ENCODE results near the gene ANXA11. TPM values are rescaled to one million over a fixed set of nuclear protein-coding genes. Genes with fewer than 3 reads are reported as not detected.

ANXA11 gene
- total and polyA plus RNA-seq, 2 of the 4 experiments (the other 2 are of a cell fraction), result 39.4 to 109 TPM

DNA sequence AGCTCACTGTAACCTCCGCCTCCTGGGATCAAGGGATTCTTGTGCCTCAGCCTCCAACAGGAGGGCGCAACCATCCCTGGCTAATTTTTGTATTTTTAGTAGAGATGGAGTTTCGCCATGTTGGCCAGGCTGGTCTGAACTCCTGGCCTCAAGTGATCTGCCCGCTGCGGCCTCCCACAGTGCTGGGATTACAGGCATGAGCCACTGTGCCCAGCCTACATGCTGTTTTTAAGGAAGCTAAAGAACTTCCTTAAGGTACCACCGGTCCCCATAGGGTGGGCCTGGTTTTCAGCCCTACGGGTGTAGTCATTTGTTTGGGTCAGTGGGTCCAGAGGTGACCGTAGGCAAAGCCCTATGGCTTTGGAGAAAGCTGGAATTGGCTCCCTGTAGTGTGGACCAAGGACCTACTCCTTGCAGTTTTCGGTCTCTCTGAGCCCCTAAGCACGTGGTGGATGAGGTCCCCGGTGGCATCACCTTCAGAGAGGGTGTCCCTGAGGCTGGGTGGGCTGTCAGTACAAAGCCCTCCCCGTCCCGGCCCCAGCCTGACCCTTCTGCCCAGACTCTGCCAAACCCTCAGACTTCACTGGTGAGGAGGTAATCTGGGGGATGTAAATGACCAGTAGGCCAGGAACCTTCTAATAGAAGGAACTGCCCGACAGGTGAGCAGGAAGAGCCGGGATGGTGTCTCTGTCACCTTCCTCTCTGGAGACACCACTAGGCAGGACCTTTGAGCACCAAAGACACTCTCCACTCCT is 30.5 kb downstream of the ANXA11 start:
- Histone ChIP-seq H3K23ac (ENCODE audit: low read depth, low read length) (no peak overlapping the region), H4K91ac (ENCODE audit: insufficient read depth, low read depth, low read length) (no peak overlapping the region), H3K27ac (ENCODE audit: insufficient read depth, low read length) (no peak overlapping the region), H2BK5ac (ENCODE audit: low read depth, low read length, poor library complexity, severe bottlenecking) (no peak overlapping the region), H2BK15ac (ENCODE audit: low read depth, low read length) (no peak overlapping the region), H4K5ac (ENCODE audit: low read depth, low read length) (no peak overlapping the region), H4K8ac (ENCODE audit: low read depth in 2 of 2, low read length in 2 of 2) (no peak overlapping the region), H2AK5ac (ENCODE audit: low read depth, low read length) (no peak overlapping the region), H3K9me3 (ENCODE audit: control insufficient read depth, insufficient read depth, low read length) (no peaks in the 10 kb centered on the region), H3K56ac (ENCODE audit: extremely low read depth, insufficient read depth, low read length) (no peak overlapping the region), H3K4me3 (ENCODE audit: insufficient read depth, low read depth, low read length) (no peak overlapping the region), H3K9me1 (ENCODE audit: insufficient read depth, low read length) (peaks cover 35% of the 10 kb centered on the region), H2BK20ac (ENCODE audit: low read depth, low read length) (no peak overlapping the region), H4K20me1 (ENCODE audit: insufficient read depth, low read length) (peaks cover 68% of the 10 kb centered on the region), H2BK120ac (ENCODE audit: low read depth, low read length) (no peak overlapping the region), H3K4ac (ENCODE audit: low read depth, low read length) (no peak overlapping the region), H3K9ac (ENCODE audit: low read depth, low read length) (no peak overlapping the region), H3K4me1 (ENCODE audit: control insufficient read depth, insufficient read depth, low read length) (peaks cover 14% of the 10 kb centered on the region), H3K18ac (ENCODE audit: low read depth, low read length) (no peak overlapping the region), H3K4me2 (ENCODE audit: low read depth, low read length) (no peak overlapping the region), H3K14ac (replicated peaks; ENCODE audit: low read depth, low read length) (no peak overlapping the region), H3K36me3 (ENCODE audit: control insufficient read depth, insufficient read depth, low read length) (peaks cover 34% of the 10 kb centered on the region), H2AFZ (replicated peaks; ENCODE audit: low read length, poor library complexity) (no peak overlapping the region), H3K79me1 (ENCODE audit: low read depth in 1 of 2, low read length in 2 of 2) (peaks cover 52 to 94% of the 10 kb centered on the region in 2 experiments), H2AK9ac (replicated peaks; ENCODE audit: low read depth, low read length, poor library complexity) (peak overlapping the region; percentile 23), H3K27me3 (ENCODE audit: control insufficient read depth, insufficient read depth, low read length) (no peaks in the 10 kb centered on the region)
- BruUV-seq (replicated peaks), result no TSS peak
- 100% methylated on average over 2 of the region's 15 CpGs; no CpG with 5 or more reads in 1 of the 2 experiments for WGBS, 2 experiments (ENCODE audit: extremely low coverage in 2 of 2, insufficient read length in 1 of 2)
- intact Hi-C loops (cut with micrococcal nuclease) (no loop called here), in situ Hi-C loops (cut with MboI; ENCODE audit: low sequenced_read_pairs) (loop anchor here (25.0 kb wide), 1 partner anchor 287 kb away; the partner anchor contains the start of gene TSPAN14), dilution Hi-C loops (cut with HindIII; ENCODE audit: low sequenced_read_pairs, unreplicated experiment) (no loop called here)
- no peak for DNase-seq
- ChIA-PET CTCF (no interaction called here), POLR2A (ENCODE audit: unreplicated experiment) (no interaction called here)
- ATAC-seq (ENCODE audit: low read depth), result no peak
- TF ChIP-seq, protein P1, sequence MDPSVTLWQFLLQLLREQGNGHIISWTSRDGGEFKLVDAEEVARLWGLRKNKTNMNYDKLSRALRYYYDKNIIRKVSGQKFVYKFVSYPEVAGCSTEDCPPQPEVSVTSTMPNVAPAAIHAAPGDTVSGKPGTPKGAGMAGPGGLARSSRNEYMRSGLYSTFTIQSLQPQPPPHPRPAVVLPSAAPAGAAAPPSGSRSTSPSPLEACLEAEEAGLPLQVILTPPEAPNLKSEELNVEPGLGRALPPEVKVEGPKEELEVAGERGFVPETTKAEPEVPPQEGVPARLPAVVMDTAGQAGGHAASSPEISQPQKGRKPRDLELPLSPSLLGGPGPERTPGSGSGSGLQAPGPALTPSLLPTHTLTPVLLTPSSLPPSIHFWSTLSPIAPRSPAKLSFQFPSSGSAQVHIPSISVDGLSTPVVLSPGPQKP (IDR thresholded peaks at IDR 0.05; ENCODE audit: borderline replicate concordance, low read depth, low read length), result no peak
- TF ChIP-seq POLR2A (IDR thresholded peaks at IDR 0.05; ENCODE audit: low read depth, low read length), result no peak
- TF ChIP-seq FOS (IDR thresholded peaks at IDR 0.05; ENCODE audit: low read depth, low read length), result no peak
- TF ChIP-seq RFX5 (IDR thresholded peaks at IDR 0.05; ENCODE audit: low read depth, low read length), result no peak
